K562 (cell line): ENCODE measurements around the gene CASP5. TPM values are rescaled to one million over a fixed set of nuclear protein-coding genes. Genes with fewer than 3 reads are reported as not detected.

Source experiments
- ATAC-seq: fragments of 200-7000 bp; cut with Tn5 transposase; 3 replicates; pipeline ENCODE4 v1.9.1; 2020; ENCODE audit warnings: moderate library complexity
- BruUV-seq: library from RNA; stranded (reverse); fragments of 400-500 nt; replicated peaks from 2 replicates; lab custom pipeline; 2021; lab: Mats Ljungman, UMichigan
- CTCF ChIA-PET: fragments of 300-600 bp; formaldehyde crosslinking; extraction: SDS; loops from one replicate; lab custom pipeline; 2021; ENCODE audit warnings: low intra/inter-chr PET ratio; lab: Yijun Ruan, JAX
- POLR2A ChIA-PET: fragments of 300-600, 350-650 bp; sonication (Branson Sonifier 250); formaldehyde crosslinking; extraction: SDS; loops from one replicate; lab custom pipeline; 2021; ENCODE audit warnings: antibody characterized with exemption, inconsistent platforms; lab: Yijun Ruan, JAX
- DNase-seq, 4 experiments: peaks; one replicate each; pipeline versions ENCODE4 v3.0.0 to v3.0.0-alpha.2; 2011 to 2018; ENCODE audit warnings: low spot score in 3 of 4, mixed read lengths in 3 of 4; ENCODE audit errors: extremely low read depth in 1 of 4
- FAIRE-seq: peaks from 2 replicates; lab custom pipeline; 2011; peaks lifted over from hg19 to GRCh38; lab: Jason Lieb, UNC
- H2AFZ ChIP-seq: 2 replicates; pipeline ENCODE4 v1.6.0; 2011; ENCODE audit warnings: low read depth, low read length, control low read depth, inconsistent platforms
- H3K27ac ChIP-seq: fragments of 200-600 bp; 3 replicates; pipeline ENCODE4 v1.8.0; 2011; ENCODE audit warnings: low read depth, mild to moderate bottlenecking, control low read depth, inconsistent platforms, low read length, moderate library complexity, mixed read lengths; ENCODE audit errors: extremely low read depth
- H3K27me3 ChIP-seq, 2 experiments: fragments of 300-600 bp in 1 of 2; 2 replicates in 1 of 2; 3 replicates in 1 of 2; pipeline versions ENCODE4 v1.6.0 to v1.8.0; 2011; ENCODE audit warnings: inconsistent platforms in 2 of 2, low read length in 2 of 2, mild to moderate bottlenecking in 1 of 2, mixed read lengths in 1 of 2, moderate library complexity in 1 of 2; ENCODE audit not compliant: control insufficient read depth in 2 of 2, insufficient read depth in 2 of 2
- H3K36me3 ChIP-seq: fragments of 300-600 bp; 3 replicates; pipeline ENCODE4 v1.8.0; 2011; ENCODE audit warnings: mild to moderate bottlenecking, low read length, inconsistent platforms; ENCODE audit not compliant: control insufficient read depth, insufficient read depth
- H3K4me1 ChIP-seq, 2 experiments: fragments of 200-600 bp in 1 of 2; replicated peaks in 1 of 2; 2 replicates in 1 of 2; 3 replicates in 1 of 2; pipeline versions ENCODE4 v1.5.1 to v1.8.0; 2011; ENCODE audit warnings: inconsistent platforms in 2 of 2, low read length in 2 of 2, mild to moderate bottlenecking in 1 of 2, mixed read lengths in 1 of 2, moderate library complexity in 1 of 2; ENCODE audit not compliant: control insufficient read depth in 2 of 2, insufficient read depth in 2 of 2
- H3K4me2 ChIP-seq: 2 replicates; pipeline ENCODE4 v1.6.1; 2011; ENCODE audit warnings: low read length, control low read depth, inconsistent platforms, mixed read lengths; ENCODE audit not compliant: insufficient read depth
- H3K4me3 ChIP-seq: fragments of 200-600 bp; sonication (generic), shearing (Covaris generic); 2 replicates; pipeline ENCODE4 v1.5.1; 2016; ENCODE audit warnings: control low read depth, inconsistent platforms
- H3K79me2 ChIP-seq: fragments of 200-600 bp; 3 replicates; pipeline ENCODE4 v1.8.0; 2011; ENCODE audit warnings: low read length, inconsistent platforms; ENCODE audit not compliant: control insufficient read depth, insufficient read depth
- H3K9ac ChIP-seq, 2 experiments: 2 replicates each; pipeline versions ENCODE4 v1.6.0 to v1.6.1; 2011; ENCODE audit warnings: low read depth in 2 of 2, low read length in 2 of 2, control low read depth in 1 of 2, inconsistent platforms in 1 of 2, mild to moderate bottlenecking in 1 of 2, mixed read lengths in 1 of 2; ENCODE audit not compliant: insufficient read depth in 1 of 2
- H3K9me1 ChIP-seq: one replicate; pipeline ENCODE4 v1.6.0; 2011; ENCODE audit warnings: inconsistent platforms, mild to moderate bottlenecking, low read length, moderate library complexity; ENCODE audit not compliant: control insufficient read depth, insufficient read depth
- H3K9me3 ChIP-seq: replicated peaks from 2 replicates; pipeline ENCODE4 v1.5.1; 2011; ENCODE audit warnings: low read depth, low read length, inconsistent platforms; ENCODE audit not compliant: control insufficient read depth, insufficient read depth
- H4K20me1 ChIP-seq: replicated peaks from 2 replicates; pipeline ENCODE4 v1.6.1; 2011; ENCODE audit warnings: low read length, inconsistent platforms, mixed read lengths; ENCODE audit not compliant: control insufficient read depth, insufficient read depth
- JUN ChIP-seq, 2 experiments: sonication (generic) in 1 of 2; formaldehyde crosslinking in 1 of 2; IDR thresholded peaks; 2 replicates each; pipeline versions ENCODE4 v1.6.1 to v1.8.0; 2012 to 2022; ENCODE audit warnings: borderline replicate concordance in 2 of 2, mild to moderate bottlenecking in 2 of 2, improper control_type of control experiment in 1 of 2, low read depth in 1 of 2, low read length in 1 of 2, missing genetic modification reagents in 1 of 2
- MYC ChIP-seq, 2 experiments: fragments of 250-450 bp in 1 of 2; sonication (Bioruptor Pico) in 1 of 2; IDR thresholded peaks; 2 replicates each; pipeline versions ENCODE4 v1.5.1 to v1.6.1; 2012 to 2021; ENCODE audit warnings: low read depth in 2 of 2, borderline replicate concordance in 1 of 2, improper control_type of control experiment in 1 of 2, low read length in 1 of 2, mild to moderate bottlenecking in 1 of 2, moderate library complexity in 1 of 2
- SMAD3 ChIP-seq: fragments of 450-650 bp; formaldehyde crosslinking; conservative IDR thresholded peaks from 2 replicates; pipeline ENCODE4 v1.4.0; 2020; ENCODE audit warnings: mild to moderate bottlenecking
- ZNF197 ChIP-seq: fragments of 200-800 bp; sonication (Bioruptor generic); IDR thresholded peaks from 2 replicates; pipeline ENCODE4 v1.6.1; 2016; ENCODE audit warnings: low read depth, missing genetic modification characterization, missing compliant biosample characterization
- ZNF212 ChIP-seq: fragments of 450-650 bp; formaldehyde crosslinking; IDR thresholded peaks from 2 replicates; pipeline ENCODE4 v1.4.0; 2020; ENCODE audit warnings: mild to moderate bottlenecking
- ZNF384 ChIP-seq: IDR thresholded peaks from 2 replicates; pipeline ENCODE4 v1.6.1; 2012; ENCODE audit warnings: low read depth, low read length, improper control_type of control experiment
- ZNF431 ChIP-seq: sonication (generic); formaldehyde crosslinking; IDR thresholded peaks from 2 replicates; pipeline ENCODE4 v1.8.0; 2022; ENCODE audit warnings: mild to moderate bottlenecking, missing genetic modification reagents
- WGBS: fragments of 100-300 bp; shearing (Covaris generic); methylation state at CpG from one replicate; pipeline ENCODE4 v1.1.6; 2016; ENCODE audit warnings: low coverage, mixed read lengths; ENCODE audit not compliant: insufficient coverage; ENCODE audit errors: missing lambda C conversion rate; 5-methylcytosine and 5-hydroxymethylcytosine counted together
- in situ Hi-C: fragments of 300-500 bp; cut with MboI; formaldehyde crosslinking; loops from 4 replicates; pipeline ENCODE4 v1.15.0; 2018; ENCODE audit warnings: inconsistent platforms, mixed read lengths
- intact Hi-C: fragments of 100-400 bp; cut with micrococcal nuclease; formaldehyde crosslinking; loops from 2 replicates; pipeline ENCODE4 v1.14.2; 2022
- polyA plus RNA-seq, 8 experiments: library from polyadenylated mRNA; depleted of rRNA in 4 of 8; stranded (reverse) in 5 of 8; unstranded in 3 of 8; fragments of >200 nt; fragmentation: Nextera tagmentation in 2 of 8; fragmentation: Illumina TruSeq in 1 of 8; extraction: Ambion mirVana in 2 of 8; extraction: Trizol in 1 of 8; gene quantifications; 2 replicates each; pipeline versions ENCODE4 v1.2.1 to v1.2.3, GENCODE V29; 2011 to 2014; ENCODE audit warnings: inconsistent platforms in 1 of 8, missing spikeins in 1 of 8
- total RNA-seq, 7 experiments: library from RNA; depleted of rRNA in 6 of 7; stranded (reverse); fragments of >200 nt in 6 of 7; fragmentation: Illumina TruSeq in 2 of 7; extraction: Trizol in 2 of 7; gene quantifications; 2 replicates each; pipeline versions ENCODE4 v1.2.1 to v1.2.3, GENCODE V29; 2011 to 2021; ENCODE audit warnings: low replicate concordance in 1 of 7
- TF ChIP-seq, protein P1 (sequence below): fragments of 250-450 bp; sonication (Bioruptor Pico); IDR thresholded peaks from 2 replicates; pipeline ENCODE4 v1.4.0; 2020; ENCODE audit warnings: mild to moderate bottlenecking, moderate library complexity, borderline replicate concordance
- TF ChIP-seq, protein P2 (sequence below): IDR thresholded peaks from 2 replicates; pipeline ENCODE4 v1.6.1; 2011; ENCODE audit warnings: borderline replicate concordance, low read depth, mild to moderate bottlenecking, moderate library complexity, low read length; ENCODE audit not compliant: insufficient read depth, poor library complexity, severe bottlenecking
- TF ChIP-seq, protein P3 (sequence below): fragments of 450-650 bp; formaldehyde crosslinking; IDR thresholded peaks from 2 replicates; pipeline ENCODE4 v1.4.0; 2020; ENCODE audit warnings: mild to moderate bottlenecking

Gene CASP5
- total and polyA plus RNA-seq, 9 of the 15 experiments (the other 6 are each of a cell fraction or from before 2014, with no cell fraction given): not detected

DNA sequence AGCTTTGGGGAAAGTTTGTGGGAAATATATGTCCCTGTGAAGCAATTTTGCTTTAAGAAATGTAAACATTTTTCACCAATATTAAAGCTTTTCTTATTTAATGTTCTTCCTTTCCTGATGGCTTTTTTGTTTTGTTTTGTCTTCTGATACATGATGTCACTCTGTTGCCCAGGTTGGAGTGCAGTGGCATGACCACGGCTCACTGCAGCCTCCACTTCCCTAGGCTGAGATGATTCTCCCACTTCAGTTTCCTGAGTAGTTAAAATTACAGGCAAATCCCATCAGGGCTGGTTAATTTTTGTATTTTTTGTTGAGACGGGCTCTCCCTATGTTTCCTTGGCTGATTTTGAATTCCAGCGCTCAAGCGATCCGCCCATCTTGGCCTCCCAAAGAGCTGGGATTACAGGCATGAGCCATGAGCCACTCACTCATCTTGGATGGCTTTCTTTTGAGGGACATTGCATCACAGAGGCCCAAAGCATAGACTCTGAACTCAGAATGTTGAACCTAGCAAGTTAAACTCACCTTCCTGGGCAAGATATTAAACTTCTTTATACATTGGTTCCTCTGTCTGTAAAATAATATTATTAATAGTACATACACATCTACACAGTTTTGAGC is 22.8 kb upstream of the CASP5 start:
- intact Hi-C loops: no loop called here
- in situ Hi-C loops: no loop called here
- POLR2A ChIA-PET: no interaction called here

More for the DNA sequence above, 22.8 kb upstream of the CASP5 start:
- no peaks in the 10 kb centered on the region for H3K79me2 ChIP-seq
- ATAC-seq: no peak
- H3K4me2 ChIP-seq: no peak overlapping the region
- FAIRE-seq: no peak
- H3K9ac ChIP-seq: no peak overlapping the region
- TF ChIP-seq SMAD3 (CRISPR knock-in tag): no peak
- no peak for TF ChIP-seq ZNF197
- no peak for TF ChIP-seq MYC (IDR thresholded peaks at IDR 0.05; ENCODE audit: low read depth, low read length)
- TF ChIP-seq MYC (CRISPR knock-in tag; IDR thresholded peaks at IDR 0.05; ENCODE audit: borderline replicate concordance, low read depth): no peak
- TF ChIP-seq ZNF431 (CRISPR knock-in tag): no peak
- TF ChIP-seq, protein P1, sequence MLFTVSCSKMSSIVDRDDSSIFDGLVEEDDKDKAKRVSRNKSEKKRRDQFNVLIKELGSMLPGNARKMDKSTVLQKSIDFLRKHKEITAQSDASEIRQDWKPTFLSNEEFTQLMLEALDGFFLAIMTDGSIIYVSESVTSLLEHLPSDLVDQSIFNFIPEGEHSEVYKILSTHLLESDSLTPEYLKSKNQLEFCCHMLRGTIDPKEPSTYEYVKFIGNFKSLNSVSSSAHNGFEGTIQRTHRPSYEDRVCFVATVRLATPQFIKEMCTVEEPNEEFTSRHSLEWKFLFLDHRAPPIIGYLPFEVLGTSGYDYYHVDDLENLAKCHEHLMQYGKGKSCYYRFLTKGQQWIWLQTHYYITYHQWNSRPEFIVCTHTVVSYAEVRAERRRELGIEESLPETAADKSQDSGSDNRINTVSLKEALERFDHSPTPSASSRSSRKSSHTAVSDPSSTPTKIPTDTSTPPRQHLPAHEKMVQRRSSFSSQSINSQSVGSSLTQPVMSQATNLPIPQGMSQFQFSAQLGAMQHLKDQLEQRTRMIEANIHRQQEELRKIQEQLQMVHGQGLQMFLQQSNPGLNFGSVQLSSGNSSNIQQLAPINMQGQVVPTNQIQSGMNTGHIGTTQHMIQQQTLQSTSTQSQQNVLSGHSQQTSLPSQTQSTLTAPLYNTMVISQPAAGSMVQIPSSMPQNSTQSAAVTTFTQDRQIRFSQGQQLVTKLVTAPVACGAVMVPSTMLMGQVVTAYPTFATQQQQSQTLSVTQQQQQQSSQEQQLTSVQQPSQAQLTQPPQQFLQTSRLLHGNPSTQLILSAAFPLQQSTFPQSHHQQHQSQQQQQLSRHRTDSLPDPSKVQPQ (CRISPR knock-in tag): no peak
- TF ChIP-seq, protein P2, sequence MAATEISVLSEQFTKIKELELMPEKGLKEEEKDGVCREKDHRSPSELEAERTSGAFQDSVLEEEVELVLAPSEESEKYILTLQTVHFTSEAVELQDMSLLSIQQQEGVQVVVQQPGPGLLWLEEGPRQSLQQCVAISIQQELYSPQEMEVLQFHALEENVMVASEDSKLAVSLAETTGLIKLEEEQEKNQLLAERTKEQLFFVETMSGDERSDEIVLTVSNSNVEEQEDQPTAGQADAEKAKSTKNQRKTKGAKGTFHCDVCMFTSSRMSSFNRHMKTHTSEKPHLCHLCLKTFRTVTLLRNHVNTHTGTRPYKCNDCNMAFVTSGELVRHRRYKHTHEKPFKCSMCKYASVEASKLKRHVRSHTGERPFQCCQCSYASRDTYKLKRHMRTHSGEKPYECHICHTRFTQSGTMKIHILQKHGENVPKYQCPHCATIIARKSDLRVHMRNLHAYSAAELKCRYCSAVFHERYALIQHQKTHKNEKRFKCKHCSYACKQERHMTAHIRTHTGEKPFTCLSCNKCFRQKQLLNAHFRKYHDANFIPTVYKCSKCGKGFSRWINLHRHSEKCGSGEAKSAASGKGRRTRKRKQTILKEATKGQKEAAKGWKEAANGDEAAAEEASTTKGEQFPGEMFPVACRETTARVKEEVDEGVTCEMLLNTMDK: no peak
- TF ChIP-seq, protein P3, sequence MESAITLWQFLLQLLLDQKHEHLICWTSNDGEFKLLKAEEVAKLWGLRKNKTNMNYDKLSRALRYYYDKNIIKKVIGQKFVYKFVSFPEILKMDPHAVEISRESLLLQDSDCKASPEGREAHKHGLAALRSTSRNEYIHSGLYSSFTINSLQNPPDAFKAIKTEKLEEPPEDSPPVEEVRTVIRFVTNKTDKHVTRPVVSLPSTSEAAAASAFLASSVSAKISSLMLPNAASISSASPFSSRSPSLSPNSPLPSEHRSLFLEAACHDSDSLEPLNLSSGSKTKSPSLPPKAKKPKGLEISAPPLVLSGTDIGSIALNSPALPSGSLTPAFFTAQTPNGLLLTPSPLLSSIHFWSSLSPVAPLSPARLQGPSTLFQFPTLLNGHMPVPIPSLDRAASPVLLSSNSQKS (CRISPR knock-in tag): no peak
- no peak for TF ChIP-seq ZNF384
- no peak for TF ChIP-seq JUN (IDR thresholded peaks at IDR 0.05; ENCODE audit: borderline replicate concordance, low read depth, low read length)
- no peak for TF ChIP-seq JUN (CRISPR knock-in tag; IDR thresholded peaks at IDR 0.05; ENCODE audit: borderline replicate concordance)
- TF ChIP-seq ZNF212 (CRISPR knock-in tag): no peak
- H3K4me1 ChIP-seq: no peaks in the 10 kb centered on the region
- no peaks in the 10 kb centered on the region for H3K9me3 ChIP-seq
- WGBS: 0% methylated on average over 4 of the region's 5 CpGs
- no peak overlapping the region for H3K4me3 ChIP-seq
- no peaks in the 10 kb centered on the region for H3K27me3 ChIP-seq
- no TSS peak for BruUV-seq
- H3K9me1 ChIP-seq: no peaks in the 10 kb centered on the region
- no peak for DNase-seq
- no peaks in the 10 kb centered on the region for H4K20me1 ChIP-seq
- CTCF ChIA-PET: no interaction called here
- no peak overlapping the region for H2AFZ ChIP-seq
- H3K27ac ChIP-seq: no peak overlapping the region
- no peaks in the 10 kb centered on the region for H3K36me3 ChIP-seq
